ENCODE data around the gene NFX1. TPM values are rescaled to one million over a fixed set of nuclear protein-coding genes. Genes with fewer than 3 reads are reported as not detected.

The NFX1 gene
- total RNA-seq, 3 donors from 2014 or later: 36.3 to 45.5 (median 38.3) TPM

DNA sequence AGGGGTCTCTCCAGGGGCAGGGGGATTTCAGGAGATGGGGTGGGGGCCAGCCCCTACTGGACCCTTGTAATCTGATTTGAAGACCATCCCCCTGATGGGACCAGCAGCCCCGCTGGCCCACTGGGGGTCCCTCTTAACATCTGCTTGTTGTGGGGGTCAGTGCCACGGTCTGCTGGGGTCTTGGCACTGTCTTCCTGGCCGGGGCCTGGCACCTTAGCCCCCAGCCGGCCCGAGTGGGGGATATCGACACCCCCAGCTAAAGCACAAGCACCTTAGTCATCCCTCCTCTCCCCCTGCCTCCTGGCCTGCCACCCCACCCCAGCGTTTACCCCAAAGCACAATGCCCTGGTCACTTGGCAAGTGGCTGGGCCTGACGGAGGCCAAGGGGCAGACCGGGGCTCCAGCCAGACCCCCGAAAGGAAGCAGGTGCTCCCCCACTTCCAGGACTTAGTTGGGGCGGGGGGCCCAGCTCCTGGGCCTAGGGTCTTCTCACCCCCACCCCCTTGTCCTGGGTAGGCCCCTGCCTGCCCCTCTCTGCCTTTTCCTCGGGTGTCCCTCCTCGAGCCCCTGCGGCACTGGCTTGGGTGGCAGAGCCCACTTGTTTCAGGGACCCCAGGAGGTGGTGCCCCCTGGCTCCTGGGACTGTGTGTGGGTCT lies 1.4 kb upstream of the NFX1 start:
- peak overlapping the region in 2 of 3 donors; percentile 93 to 95 for H3K4me3 ChIP-seq
- intact Hi-C loops (cut with DNase I; ENCODE audit: low total_unique reads): no loop called here
- no peaks in the 10 kb centered on the region for H3K9me3 ChIP-seq
- H3K36me3 ChIP-seq: no peaks in the 10 kb centered on the region
- H3K4me1 ChIP-seq: peaks cover 0 to 6% of the 10 kb centered on the region in 2 donors
- H3K27me3 ChIP-seq: no peaks in the 10 kb centered on the region
- peak overlapping the region; percentile 100 for H3K27ac ChIP-seq
- no peak for DNase-seq (ENCODE audit: low spot score in 2 of 2)
- TF ChIP-seq CTCF (IDR thresholded peaks at IDR 0.05) (no peak), POLR2A (IDR thresholded peaks at IDR 0.05) (no peak)

GRCh38 chr9:33289496-33289895 lies 820 bp upstream of the NFX1 start:
- H3K4me3 ChIP-seq: peak overlapping the region; percentile 82 to 95 (median 93)
- DNase-seq (ENCODE audit: low spot score in 2 of 2): peak in 1 of 2 donors; percentile 33
- no peaks in the 10 kb centered on the region for H3K27me3 ChIP-seq
- peaks cover 0 to 6% of the 10 kb centered on the region in 2 donors for H3K4me1 ChIP-seq
- intact Hi-C loops (cut with DNase I; ENCODE audit: low total_unique reads): no loop called here
- peak overlapping the region; percentile 100 for H3K27ac ChIP-seq
- H3K9me3 ChIP-seq: no peaks in the 10 kb centered on the region
- no peaks in the 10 kb centered on the region for H3K36me3 ChIP-seq
- TF ChIP-seq CTCF (IDR thresholded peaks at IDR 0.05): no peak
- no peak for TF ChIP-seq POLR2A (IDR thresholded peaks at IDR 0.05)
- TF ChIP-seq POLR2AphosphoS5 (IDR thresholded peaks at IDR 0.05): no peak

GRCh38 chr9:33289936-33290246 lies 425 bp upstream of the NFX1 start:
- Histone ChIP-seq H3K4me3 (peak overlapping the region; percentile 82 to 95 (median 93)), H3K9me3 (no peaks in the 10 kb centered on the region), H3K27ac (peak overlapping the region; percentile 100), H3K27me3 (no peaks in the 10 kb centered on the region), H3K4me1 (peaks cover 0 to 6% of the 10 kb centered on the region in 2 donors), H3K36me3 (no peaks in the 10 kb centered on the region)
- TF ChIP-seq POLR2AphosphoS5 (IDR thresholded peaks at IDR 0.05) (no peak), CTCF (IDR thresholded peaks at IDR 0.05) (peak in 1 of 3 donors; percentile 17)
- DNase-seq (ENCODE audit: low spot score in 2 of 2): no peak
- intact Hi-C loops (cut with DNase I; ENCODE audit: low total_unique reads): no loop called here

DNA sequence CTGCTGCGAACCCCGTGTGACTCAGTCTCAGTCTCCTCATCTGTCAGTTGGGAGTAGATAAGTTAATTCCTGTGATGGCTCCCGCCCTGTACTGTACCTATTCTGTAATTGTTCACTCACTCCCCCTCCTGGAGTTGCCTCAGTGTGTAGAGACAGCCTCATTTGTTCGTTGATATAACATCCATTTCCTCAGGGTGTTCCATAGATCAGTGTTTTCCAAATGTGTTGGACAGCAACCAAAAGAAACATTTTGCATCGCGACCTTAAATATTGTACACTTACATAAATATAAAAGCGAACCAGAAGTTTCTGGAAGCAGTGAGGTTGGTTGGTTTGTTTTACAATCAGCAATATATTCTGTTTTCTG lies 698 bp downstream of the NFX1 start:
- intact Hi-C loops (cut with DNase I; ENCODE audit: low total_unique reads): no loop called here
- Histone ChIP-seq H3K4me3 (peak overlapping the region; percentile 82 to 95 (median 93)), H3K36me3 (no peaks in the 10 kb centered on the region), H3K27ac (peak overlapping the region; percentile 100), H3K9me3 (no peaks in the 10 kb centered on the region), H3K27me3 (no peaks in the 10 kb centered on the region), H3K4me1 (peaks cover 0 to 6% of the 10 kb centered on the region in 2 donors)
- TF ChIP-seq CTCF (IDR thresholded peaks at IDR 0.05): no peak
- TF ChIP-seq POLR2A (IDR thresholded peaks at IDR 0.05): no peak
- no peak for TF ChIP-seq POLR2AphosphoS5 (IDR thresholded peaks at IDR 0.05)
- no peak for DNase-seq (ENCODE audit: low spot score in 2 of 2)

DNA sequence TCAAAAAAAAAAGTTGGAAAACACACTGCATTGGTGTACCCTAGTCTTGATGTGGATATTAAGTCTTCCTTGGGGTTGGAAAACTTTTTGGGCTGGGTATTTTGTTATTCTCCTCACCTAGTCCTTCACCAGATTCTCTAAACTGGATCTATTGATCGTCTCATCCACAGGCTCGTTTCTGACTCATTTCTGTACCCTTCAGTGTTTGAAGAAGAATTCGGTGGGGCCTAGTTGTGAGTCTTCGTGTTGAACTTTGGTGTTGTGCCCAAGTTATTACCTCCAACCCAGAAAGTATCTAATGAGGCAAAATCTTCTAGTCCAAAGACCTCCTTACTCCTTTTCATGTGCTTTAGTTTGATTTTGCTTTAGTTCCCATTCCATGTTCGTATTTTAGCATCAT lies 1.6 kb downstream of the NFX1 start:
- Histone ChIP-seq H3K36me3 (no peaks in the 10 kb centered on the region), H3K4me3 (peak overlapping the region in 2 of 3 donors; percentile 93 to 95), H3K27ac (peak overlapping the region; percentile 100), H3K4me1 (peaks cover 0 to 14% of the 10 kb centered on the region in 2 donors), H3K27me3 (no peaks in the 10 kb centered on the region), H3K9me3 (no peaks in the 10 kb centered on the region)
- no peak for DNase-seq (ENCODE audit: low spot score in 2 of 2)
- TF ChIP-seq POLR2AphosphoS5 (IDR thresholded peaks at IDR 0.05) (no peak), POLR2A (IDR thresholded peaks at IDR 0.05) (no peak), CTCF (IDR thresholded peaks at IDR 0.05) (no peak)
- intact Hi-C loops (cut with DNase I; ENCODE audit: low total_unique reads): no loop called here

Measured in breast epithelium (tissue), 4 donors.